Prostate gland (tissue), 2 donors: ENCODE data around the gene OR1N1. TPM values are rescaled to one million over a fixed set of nuclear protein-coding genes. Genes with fewer than 3 reads are reported as not detected.

ENCODE experiments used
- DNase-seq: peaks from one replicate; pipeline ENCODE4 v3.0.0-alpha.2; 2019; ENCODE audit warnings: low spot score
- H3K27ac ChIP-seq, 2 donors: fragments of 200-600 bp; sonication (generic); 2 replicates each; pipeline ENCODE4 v1.5.1; 2017 to 2019
- H3K27me3 ChIP-seq: fragments of 200-600 bp; sonication (generic); replicated peaks from 2 replicates; pipeline ENCODE4 v1.5.1; 2019; ENCODE audit not compliant: insufficient read depth
- H3K36me3 ChIP-seq, 2 donors: fragments of 200-600 bp; sonication (generic); 1 replicate in 1 of 2; 2 replicates in 1 of 2; pipeline versions ENCODE4 v1.5.1 to v1.8.1; 2017 to 2019
- H3K4me1 ChIP-seq: fragments of 200-600 bp; sonication (generic); replicated peaks from 2 replicates; pipeline ENCODE4 v1.5.1; 2019
- H3K4me3 ChIP-seq, 2 donors: fragments of 200-600 bp; sonication (generic); 2 replicates each; pipeline ENCODE4 v1.5.1; 2017 to 2019
- H3K9me3 ChIP-seq: fragments of 200-600 bp; sonication (generic); 2 replicates; pipeline ENCODE4 v1.5.1; 2017
- POLR2A ChIP-seq: fragments of 450-650 bp; IDR thresholded peaks from one replicate; pipeline ENCODE4 v1.6.1; 2016; ENCODE audit warnings: antibody characterized with exemption, mild to moderate bottlenecking
- POLR2AphosphoS5 ChIP-seq: sonication (generic); formaldehyde crosslinking; IDR thresholded peaks from one replicate; pipeline ENCODE4 v1.6.1; 2017; ENCODE audit warnings: antibody characterized with exemption
- WGBS: methylation state at CpG from one replicate; pipeline ENCODE4 v1.1.5; 2018; 5-methylcytosine and 5-hydroxymethylcytosine counted together
- intact Hi-C: fragments of 100-400 bp; cut with DNase I; formaldehyde crosslinking; loops from one replicate; pipeline ENCODE4 v1.14.2; 2022
- total RNA-seq, 2 donors: library from RNA; depleted of rRNA; stranded (reverse); fragments of >200 nt; gene quantifications; one replicate each; pipeline ENCODE4 v1.1.0, GENCODE V29; 2016
- TF ChIP-seq, protein P1 (sequence below), 4 experiments: fragments of 200-600 bp in 2 of 4; fragments of 450-650 bp in 2 of 4; sonication (generic) in 2 of 4; IDR thresholded peaks; 1 replicate in 3 of 4; 2 replicates in 1 of 4; pipeline ENCODE4 v1.5.1; 2016 to 2019; ENCODE audit warnings: antibody characterized with exemption in 4 of 4, mild to moderate bottlenecking in 2 of 4, moderate library complexity in 2 of 4

OR1N1 gene
- total RNA-seq, 2 donors from 2014 or later, result not detected

DNA sequence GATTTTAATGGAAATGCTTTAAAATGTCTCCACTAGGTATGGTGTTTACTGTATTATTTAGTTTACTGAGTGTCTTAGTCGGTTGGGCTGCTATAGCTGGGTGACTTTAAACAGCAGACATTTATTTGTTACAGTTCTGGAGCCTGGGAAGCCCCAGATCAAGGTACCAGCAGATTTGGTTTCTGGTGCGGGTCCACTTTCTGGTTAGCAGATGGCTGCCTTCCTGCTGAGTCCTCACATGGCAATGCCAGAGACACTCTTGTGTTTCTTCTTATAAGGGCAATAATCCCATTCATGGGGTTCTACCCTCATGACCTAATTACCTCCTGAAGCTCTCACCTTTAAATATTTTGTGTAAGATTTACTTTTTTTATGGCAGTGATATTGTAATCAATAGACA lies 8.9 kb downstream of the OR1N1 start:
- H3K4me1 ChIP-seq, result no peaks in the 10 kb centered on the region
- TF ChIP-seq POLR2A (no peak), POLR2AphosphoS5 (no peak)
- TF ChIP-seq, protein P1, sequence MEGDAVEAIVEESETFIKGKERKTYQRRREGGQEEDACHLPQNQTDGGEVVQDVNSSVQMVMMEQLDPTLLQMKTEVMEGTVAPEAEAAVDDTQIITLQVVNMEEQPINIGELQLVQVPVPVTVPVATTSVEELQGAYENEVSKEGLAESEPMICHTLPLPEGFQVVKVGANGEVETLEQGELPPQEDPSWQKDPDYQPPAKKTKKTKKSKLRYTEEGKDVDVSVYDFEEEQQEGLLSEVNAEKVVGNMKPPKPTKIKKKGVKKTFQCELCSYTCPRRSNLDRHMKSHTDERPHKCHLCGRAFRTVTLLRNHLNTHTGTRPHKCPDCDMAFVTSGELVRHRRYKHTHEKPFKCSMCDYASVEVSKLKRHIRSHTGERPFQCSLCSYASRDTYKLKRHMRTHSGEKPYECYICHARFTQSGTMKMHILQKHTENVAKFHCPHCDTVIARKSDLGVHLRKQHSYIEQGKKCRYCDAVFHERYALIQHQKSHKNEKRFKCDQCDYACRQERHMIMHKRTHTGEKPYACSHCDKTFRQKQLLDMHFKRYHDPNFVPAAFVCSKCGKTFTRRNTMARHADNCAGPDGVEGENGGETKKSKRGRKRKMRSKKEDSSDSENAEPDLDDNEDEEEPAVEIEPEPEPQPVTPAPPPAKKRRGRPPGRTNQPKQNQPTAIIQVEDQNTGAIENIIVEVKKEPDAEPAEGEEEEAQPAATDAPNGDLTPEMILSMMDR (IDR thresholded peaks at IDR 0.05), result no peak
- H3K4me3 ChIP-seq, result no peak overlapping the region
- H3K27ac ChIP-seq, result no peak overlapping the region
- DNase-seq, result no peak
- no peaks in the 10 kb centered on the region for H3K9me3 ChIP-seq
- H3K36me3 ChIP-seq, result no peaks in the 10 kb centered on the region
- intact Hi-C loops, result no loop called here
- 67% methylated on average over 2 of the region's 2 CpGs for WGBS
- H3K27me3 ChIP-seq, result no peaks in the 10 kb centered on the region

DNA sequence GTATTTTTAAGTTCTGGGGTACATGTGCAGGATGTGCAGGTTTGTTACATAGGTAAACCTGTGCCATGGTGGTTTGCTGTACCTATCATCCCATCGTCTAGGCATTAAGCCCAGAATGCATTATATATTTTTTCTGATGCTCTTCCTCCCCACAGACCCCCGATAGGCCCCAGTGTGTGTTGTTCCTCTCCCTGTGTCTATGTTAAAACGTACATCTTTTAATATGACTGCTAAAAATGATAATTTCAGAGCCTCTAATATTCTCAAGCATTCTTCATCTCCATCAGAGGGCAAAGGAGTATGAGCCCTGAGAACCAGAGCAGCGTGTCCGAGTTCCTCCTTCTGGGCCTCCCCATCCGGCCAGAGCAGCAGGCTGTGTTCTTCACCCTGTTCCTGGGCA lies 16.6 kb downstream of the OR1N1 start, which contains the start of gene OR1J2:
TSS of gene OR1J2 (plus strand) at position 301 of the 400 bp plus-strand sequence. CDS start at position 301, 0 bp downstream.
- WGBS, result 84% methylated on average over 6 of the region's 6 CpGs

DNA sequence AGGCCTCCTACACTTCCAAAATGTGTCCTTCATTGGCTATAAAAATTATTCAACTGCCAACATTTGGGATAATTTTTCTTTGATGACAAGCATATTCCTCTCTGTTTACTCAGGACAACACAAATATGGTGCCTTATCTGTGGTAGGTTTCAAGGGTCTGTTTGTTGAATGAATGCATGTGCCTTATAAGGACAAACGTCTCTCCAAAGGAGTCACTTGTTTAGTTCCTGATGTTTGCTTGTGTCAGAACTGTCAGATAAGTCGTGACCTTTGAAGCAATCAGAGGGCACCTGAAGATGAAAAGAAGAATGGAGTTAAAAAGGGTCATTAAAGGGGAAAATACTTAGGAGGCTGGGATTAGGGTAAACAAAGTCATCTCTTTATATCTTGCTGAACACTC lies 20.1 kb downstream of the OR1N1 start:
- 28% methylated on average over 2 of the region's 2 CpGs for WGBS
- no peak for TF ChIP-seq POLR2A
- TF ChIP-seq, protein P1 (IDR thresholded peaks at IDR 0.05), result no peak
- TF ChIP-seq POLR2AphosphoS5, result no peak
- no peaks in the 10 kb centered on the region for H3K27me3 ChIP-seq
- H3K4me3 ChIP-seq, result no peak overlapping the region
- no peaks in the 10 kb centered on the region for H3K4me1 ChIP-seq
- H3K36me3 ChIP-seq, result no peaks in the 10 kb centered on the region
- H3K27ac ChIP-seq, result no peak overlapping the region
- H3K9me3 ChIP-seq, result no peaks in the 10 kb centered on the region
- intact Hi-C loops, result no loop called here
- DNase-seq, result no peak

More for the DNA sequence above, 16.6 kb downstream of the OR1N1 start, which contains the start of gene OR1J2:
- no peak within 1 kb of the TSS for H3K4me3 ChIP-seq
- H3K9me3 ChIP-seq, result no peaks in the 10 kb centered on the region
- TF ChIP-seq POLR2A, result no peak
- TF ChIP-seq, protein P1 (IDR thresholded peaks at IDR 0.05), result no peak
- TF ChIP-seq POLR2AphosphoS5, result no peak
- no peak within 1 kb of the TSS for H3K27ac ChIP-seq
- no peaks in the 10 kb centered on the region for H3K27me3 ChIP-seq
- H3K4me1 ChIP-seq, result no peaks in the 10 kb centered on the region
- no peaks in the 10 kb centered on the region for H3K36me3 ChIP-seq
- no peak for DNase-seq
- intact Hi-C loops, result no loop called here

GRCh38 chr9:122498883-122499288 lies 28.2 kb downstream of the OR1N1 start:
- Histone ChIP-seq H3K4me1 (no peaks in the 10 kb centered on the region), H3K27ac (no peak overlapping the region), H3K27me3 (no peaks in the 10 kb centered on the region), H3K9me3 (no peaks in the 10 kb centered on the region), H3K36me3 (no peaks in the 10 kb centered on the region), H3K4me3 (no peak overlapping the region)
- DNase-seq, result peak; percentile 57
- intact Hi-C loops, result no loop called here
- 29% methylated on average over 2 of the region's 2 CpGs for WGBS
- TF ChIP-seq POLR2AphosphoS5 (peak; percentile 31), POLR2A (no peak)
- TF ChIP-seq, protein P1 (IDR thresholded peaks at IDR 0.05), result peak in 3 of 4 experiments; percentile 28 to 51 (median 46)

GRCh38 chr9:122479062-122479461 lies 48.0 kb downstream of the OR1N1 start:
- Histone ChIP-seq H3K27me3 (no peaks in the 10 kb centered on the region), H3K4me1 (no peaks in the 10 kb centered on the region), H3K36me3 (no peaks in the 10 kb centered on the region), H3K9me3 (no peaks in the 10 kb centered on the region), H3K27ac (no peak overlapping the region), H3K4me3 (no peak overlapping the region)
- intact Hi-C loops, result no loop called here
- TF ChIP-seq POLR2AphosphoS5, result no peak
- TF ChIP-seq, protein P1 (IDR thresholded peaks at IDR 0.05), result no peak
- no peak for TF ChIP-seq POLR2A
- WGBS, result 87% methylated on average over 5 of the region's 5 CpGs
- DNase-seq, result no peak
